Fibroblast of lung (primary cell): ENCODE measurements around the gene USP32.

Source experiments
- CTCF ChIP-seq, 2 donors: IDR thresholded peaks in 1 of 2; conservative IDR thresholded peaks in 1 of 2; 1 replicate in 1 of 2; 2 replicates in 1 of 2; pipeline ENCODE4 v1.5.1; 2011 to 2012; ENCODE audit warnings: low read length in 2 of 2, control low read depth in 1 of 2, inconsistent platforms in 1 of 2, low read depth in 1 of 2, mild to moderate bottlenecking in 1 of 2
- EZH2 ChIP-seq: IDR thresholded peaks from 2 replicates; pipeline ENCODE4 v1.5.1; 2012; ENCODE audit warnings: low read length, control low read depth, mild to moderate bottlenecking; ENCODE audit errors: missing control alignments

- TF ChIP-seq CTCF (conservative IDR thresholded peaks at IDR 0.05 in 1 of 2, IDR thresholded peaks at IDR 0.05 in 1 of 2; ENCODE audit: low read depth in 1 of 2, low read length in 2 of 2) (no peak), EZH2 (no peak)
Measured at GRCh38 chr17:60229188-60229802, 162.6 kb downstream of the USP32 start.
